HFFc6 (cell line): Measurements from ENCODE around the gene ADGRG1. TPM values are rescaled to one million over a fixed set of nuclear protein-coding genes. Genes with fewer than 3 reads are reported as not detected.

Source experiments
- DNase-seq: peaks from one replicate; pipeline ENCODE4 v3.0.0-alpha.2; 2018
- H3K27ac Mint-ChIP-seq: 2 replicates; pipeline ENCODE4 v1.8.0; 2020; ENCODE audit warnings: mild to moderate bottlenecking, mixed read lengths
- H3K27me3 Mint-ChIP-seq: 2 replicates; pipeline ENCODE4 v1.8.0; 2021; ENCODE audit warnings: mild to moderate bottlenecking, moderate library complexity, mixed read lengths; ENCODE audit not compliant: insufficient read depth
- H3K36me3 Mint-ChIP-seq: 2 replicates; pipeline ENCODE4 v1.8.0; 2021; ENCODE audit warnings: low read depth, mixed read lengths
- H3K4me1 Mint-ChIP-seq: 2 replicates; pipeline ENCODE4 v1.8.0; 2020; ENCODE audit warnings: low read depth, mixed read lengths
- H3K4me3 Mint-ChIP-seq: 2 replicates; pipeline ENCODE4 v1.8.0; 2020; ENCODE audit warnings: mild to moderate bottlenecking, moderate library complexity, mixed read lengths
- H3K9me3 Mint-ChIP-seq: 2 replicates; pipeline ENCODE4 v1.8.0; 2020; ENCODE audit warnings: mild to moderate bottlenecking, mixed read lengths
- total RNA-seq, 6 experiments: library from RNA; stranded (reverse); fragmentation: NEBNext Ultra II Directional; extraction: Animal tissue kit (Norgen Biotek cat#: 25700); gene quantifications; 2 replicates in 1 of 6; 3 replicates in 5 of 6; pipeline ENCODE4 v1.2.3, GENCODE V29; 2021
- TF ChIP-seq, protein P1 (sequence below): fragments of 200-600 bp; sonication (generic); IDR thresholded peaks from 2 replicates; pipeline ENCODE4 v1.5.0; 2021; ENCODE audit warnings: antibody characterized with exemption, mild to moderate bottlenecking

The ADGRG1 gene
- total RNA-seq, 6 experiments from 2014 or later = 0.18 to 1.4 (median 0.50) TPM

DNA sequence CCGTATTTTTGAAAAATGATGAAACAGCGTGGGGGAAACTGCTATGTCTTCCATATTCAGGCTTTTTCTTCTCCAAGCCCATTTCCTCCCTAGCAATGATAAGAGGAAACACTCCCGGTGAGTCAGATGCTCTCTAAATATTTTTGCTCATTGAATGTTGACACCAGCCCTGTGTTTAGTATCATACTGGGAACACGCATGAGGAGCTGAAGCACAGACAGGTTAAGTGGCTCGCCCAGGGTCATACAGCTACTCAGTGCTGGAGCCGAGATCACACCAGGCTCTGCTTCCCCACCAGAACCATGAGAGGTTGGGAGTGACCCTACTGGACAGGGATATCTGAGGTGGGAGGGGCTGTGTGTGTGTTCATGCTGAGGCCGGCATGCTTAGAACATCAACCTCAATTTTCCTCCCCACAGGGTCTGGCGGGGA, 37.8 kb upstream of the ADGRG1 start:
- Mint-ChIP-seq H3K36me3 (0 out of 2 replicates have a peak, but pooled peaks cover 3% of the 10 kb centered on the region), H3K4me3 (peak overlapping the region; percentile 70), H3K4me1 (peaks cover 23% of the 10 kb centered on the region), H3K27ac (peak overlapping the region; percentile 85), H3K27me3 (peaks cover 10% of the 10 kb centered on the region), H3K9me3 (no peaks in the 10 kb centered on the region)
- DNase-seq = peak; percentile 67
- TF ChIP-seq, protein P1, sequence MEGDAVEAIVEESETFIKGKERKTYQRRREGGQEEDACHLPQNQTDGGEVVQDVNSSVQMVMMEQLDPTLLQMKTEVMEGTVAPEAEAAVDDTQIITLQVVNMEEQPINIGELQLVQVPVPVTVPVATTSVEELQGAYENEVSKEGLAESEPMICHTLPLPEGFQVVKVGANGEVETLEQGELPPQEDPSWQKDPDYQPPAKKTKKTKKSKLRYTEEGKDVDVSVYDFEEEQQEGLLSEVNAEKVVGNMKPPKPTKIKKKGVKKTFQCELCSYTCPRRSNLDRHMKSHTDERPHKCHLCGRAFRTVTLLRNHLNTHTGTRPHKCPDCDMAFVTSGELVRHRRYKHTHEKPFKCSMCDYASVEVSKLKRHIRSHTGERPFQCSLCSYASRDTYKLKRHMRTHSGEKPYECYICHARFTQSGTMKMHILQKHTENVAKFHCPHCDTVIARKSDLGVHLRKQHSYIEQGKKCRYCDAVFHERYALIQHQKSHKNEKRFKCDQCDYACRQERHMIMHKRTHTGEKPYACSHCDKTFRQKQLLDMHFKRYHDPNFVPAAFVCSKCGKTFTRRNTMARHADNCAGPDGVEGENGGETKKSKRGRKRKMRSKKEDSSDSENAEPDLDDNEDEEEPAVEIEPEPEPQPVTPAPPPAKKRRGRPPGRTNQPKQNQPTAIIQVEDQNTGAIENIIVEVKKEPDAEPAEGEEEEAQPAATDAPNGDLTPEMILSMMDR = no peak

DNA sequence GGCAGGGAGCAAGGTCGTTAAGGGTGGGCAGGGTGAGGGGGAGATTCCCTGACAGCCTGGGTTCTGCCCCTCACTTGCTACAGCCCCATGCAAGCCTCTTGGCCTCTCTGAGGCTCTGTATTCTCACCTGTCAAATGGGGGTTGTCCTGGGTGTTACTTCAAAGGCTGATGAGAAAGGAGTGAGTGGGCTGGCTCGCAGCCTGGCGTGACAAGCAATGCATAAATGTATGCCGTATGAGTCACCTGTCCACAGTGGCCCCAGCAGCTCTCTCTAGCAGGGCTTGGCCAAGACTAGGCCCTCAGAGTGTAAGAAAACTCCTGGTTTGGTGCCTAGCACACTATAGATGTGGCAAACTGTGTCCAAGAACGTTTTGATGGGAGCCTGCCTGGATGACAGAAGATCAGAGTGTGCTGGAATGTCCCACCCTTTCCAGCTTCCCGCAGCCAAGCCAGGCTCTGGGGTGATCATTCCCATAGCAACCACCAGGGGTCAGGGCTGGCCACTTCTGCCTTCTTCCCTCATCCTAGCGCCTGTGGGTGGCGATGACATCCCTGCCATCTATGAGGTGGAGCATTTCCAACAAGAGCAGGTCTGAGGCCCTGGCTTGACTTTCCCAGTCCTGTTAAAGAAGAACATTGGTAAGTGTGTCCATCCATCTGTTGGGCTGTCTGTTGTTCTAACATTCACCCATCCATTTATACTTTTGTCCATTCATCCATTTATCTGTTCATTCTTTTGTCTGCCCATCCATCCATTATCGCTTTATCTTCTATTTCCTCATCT, 37.2 kb upstream of the ADGRG1 start:
- Mint-ChIP-seq H3K36me3 (0 out of 2 replicates have a peak, but pooled peaks cover 3% of the 10 kb centered on the region), H3K9me3 (no peaks in the 10 kb centered on the region), H3K27me3 (peaks cover 12% of the 10 kb centered on the region), H3K4me1 (peaks cover 23% of the 10 kb centered on the region), H3K4me3 (peak overlapping the region; percentile 70), H3K27ac (peak overlapping the region; percentile 85)
- DNase-seq = peak; percentile 77
- TF ChIP-seq, protein P1 = peak; percentile 96

DNA sequence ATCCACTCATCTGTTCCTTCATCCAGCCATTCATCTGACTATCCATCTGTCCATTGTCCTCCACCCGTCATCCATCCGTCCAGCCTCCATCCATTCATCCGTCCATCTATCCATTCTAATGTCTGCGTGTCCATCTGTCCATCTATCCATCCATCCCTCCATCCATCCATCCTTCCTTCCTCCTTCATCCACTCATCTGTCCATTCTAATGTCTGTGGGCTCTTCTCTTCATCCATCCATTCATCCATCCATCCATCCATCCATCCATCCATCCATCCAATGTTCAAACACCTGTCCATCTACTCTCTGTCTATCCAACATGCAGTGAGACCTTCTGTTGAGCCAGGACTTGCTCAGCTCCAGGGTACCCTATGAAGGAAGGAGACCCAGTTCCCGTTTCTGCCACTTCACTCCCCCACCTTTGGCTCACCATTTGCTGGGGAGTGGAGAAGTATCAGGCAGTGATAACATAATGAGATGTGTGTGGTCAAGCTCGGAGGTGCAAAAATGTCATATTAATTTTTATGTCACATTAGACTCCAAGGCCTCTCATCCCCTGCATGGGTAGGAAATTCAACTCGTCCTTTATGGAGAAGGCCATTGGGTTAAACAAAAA, 36.5 kb upstream of the ADGRG1 start:
- Mint-ChIP-seq H3K4me3 (no peak overlapping the region), H3K27ac (no peak overlapping the region; the same call in 1 of the 2 replicates), H3K4me1 (peaks cover 23% of the 10 kb centered on the region), H3K9me3 (no peaks in the 10 kb centered on the region), H3K27me3 (peaks cover 12% of the 10 kb centered on the region), H3K36me3 (0 out of 2 replicates have a peak, but pooled peaks cover 3% of the 10 kb centered on the region)
- DNase-seq = no peak
- TF ChIP-seq, protein P1 = no peak

DNA sequence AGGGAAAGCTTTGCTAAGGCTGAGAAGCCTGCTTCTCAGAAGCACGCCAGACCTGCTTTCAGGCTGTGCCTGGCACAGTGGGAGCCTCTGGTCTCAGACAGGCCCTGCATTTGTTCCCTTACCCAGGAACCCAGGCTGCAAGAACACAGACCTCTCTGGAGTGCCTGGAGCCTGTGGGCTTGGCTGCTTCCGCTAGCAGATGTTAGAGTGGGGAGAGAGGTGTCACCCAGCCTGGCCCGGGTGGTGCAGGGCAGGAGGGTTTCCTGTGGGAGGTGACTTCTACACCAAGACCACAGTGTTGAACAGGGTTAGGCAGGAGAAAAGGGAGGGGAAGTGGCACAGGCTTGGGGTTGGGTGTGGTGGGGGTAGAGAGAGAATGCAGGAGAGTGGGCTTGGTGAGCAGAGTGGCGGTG, 35.8 kb upstream of the ADGRG1 start:
- Mint-ChIP-seq H3K9me3 (no peaks in the 10 kb centered on the region), H3K27ac (no peak overlapping the region), H3K4me3 (no peak overlapping the region), H3K27me3 (peaks cover 14% of the 10 kb centered on the region), H3K36me3 (0 out of 2 replicates have a peak, but pooled peaks cover 3% of the 10 kb centered on the region), H3K4me1 (peaks cover 23% of the 10 kb centered on the region)
- TF ChIP-seq, protein P1 = no peak
- no peak for DNase-seq

DNA sequence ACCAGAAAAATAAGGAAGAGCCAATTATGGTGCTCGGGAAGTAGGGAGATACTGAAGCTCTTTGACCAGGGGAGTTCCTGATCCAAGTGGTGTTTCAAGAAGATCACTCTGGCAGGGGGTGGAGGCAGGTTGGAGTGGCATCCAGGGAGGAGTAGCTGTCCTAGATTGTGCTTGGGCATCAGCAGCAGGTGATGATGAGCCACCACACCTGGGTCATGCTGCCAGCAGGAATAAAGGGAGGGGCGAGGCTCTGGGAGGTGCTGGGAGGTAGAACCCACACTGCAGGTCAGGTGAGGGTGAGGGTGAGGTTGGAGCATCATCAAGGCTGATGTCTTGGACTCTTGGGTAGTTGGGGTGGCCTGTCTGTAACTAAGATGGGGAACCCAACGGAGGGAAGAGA, 35.4 kb upstream of the ADGRG1 start:
- Mint-ChIP-seq H3K27me3 (peaks cover 12% of the 10 kb centered on the region), H3K9me3 (no peaks in the 10 kb centered on the region), H3K27ac (no peak overlapping the region), H3K4me1 (peaks cover 23% of the 10 kb centered on the region), H3K36me3 (0 out of 2 replicates have a peak, but pooled peaks cover 3% of the 10 kb centered on the region), H3K4me3 (no peak overlapping the region)
- TF ChIP-seq, protein P1 = no peak
- DNase-seq = no peak
